GM10266 (cell line): ENCODE results near the gene STXBP3.

Experiments used
- DNase-seq: peaks from one replicate; pipeline ENCODE4 v3.0.0; 2012; ENCODE audit errors: extremely low spot score
- TF ChIP-seq, protein P1 (sequence below): IDR thresholded peaks from 2 replicates; pipeline ENCODE4 v1.5.1; 2012; ENCODE audit warnings: mild to moderate bottlenecking, low read depth; ENCODE audit not compliant: control insufficient read depth, insufficient read depth; ENCODE audit errors: missing control alignments

STXBP3 gene

DNA sequence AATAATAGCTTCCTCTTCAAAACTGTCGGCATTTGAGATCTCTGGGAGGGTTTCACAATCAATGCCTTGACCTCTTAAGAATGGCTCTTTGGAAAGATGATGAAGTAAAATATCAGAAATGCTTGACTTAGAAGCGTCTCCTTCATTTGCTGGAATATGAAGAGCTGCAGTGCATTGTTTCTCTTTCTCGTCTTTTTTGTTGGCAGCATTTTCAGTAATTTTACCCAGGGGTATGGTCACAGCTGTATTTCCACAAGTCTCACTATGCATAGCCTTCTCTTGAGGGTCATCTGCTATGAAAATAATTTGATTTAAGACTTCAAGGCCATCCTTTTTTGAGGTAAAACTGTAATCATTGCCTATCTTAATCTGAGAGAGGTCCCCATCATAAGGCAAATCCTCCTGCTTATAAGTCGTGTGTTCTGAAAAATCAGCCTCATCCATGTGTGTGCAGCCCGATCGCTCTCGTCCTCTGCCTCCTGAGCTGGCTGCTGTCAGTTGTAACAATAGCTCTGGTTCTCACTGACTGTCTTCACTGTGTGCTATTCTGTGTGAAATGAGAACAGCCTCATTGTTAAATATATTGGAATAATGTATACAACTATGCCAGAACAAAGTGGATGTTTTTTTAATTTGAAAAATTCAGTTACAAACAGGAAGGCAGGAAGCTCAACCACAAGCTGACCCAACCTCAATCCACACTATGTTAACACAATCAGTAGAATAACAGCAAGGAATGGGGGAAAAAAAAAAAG is 105.9 kb downstream of the STXBP3 start:
- DNase-seq: no peak
- TF ChIP-seq, protein P1, sequence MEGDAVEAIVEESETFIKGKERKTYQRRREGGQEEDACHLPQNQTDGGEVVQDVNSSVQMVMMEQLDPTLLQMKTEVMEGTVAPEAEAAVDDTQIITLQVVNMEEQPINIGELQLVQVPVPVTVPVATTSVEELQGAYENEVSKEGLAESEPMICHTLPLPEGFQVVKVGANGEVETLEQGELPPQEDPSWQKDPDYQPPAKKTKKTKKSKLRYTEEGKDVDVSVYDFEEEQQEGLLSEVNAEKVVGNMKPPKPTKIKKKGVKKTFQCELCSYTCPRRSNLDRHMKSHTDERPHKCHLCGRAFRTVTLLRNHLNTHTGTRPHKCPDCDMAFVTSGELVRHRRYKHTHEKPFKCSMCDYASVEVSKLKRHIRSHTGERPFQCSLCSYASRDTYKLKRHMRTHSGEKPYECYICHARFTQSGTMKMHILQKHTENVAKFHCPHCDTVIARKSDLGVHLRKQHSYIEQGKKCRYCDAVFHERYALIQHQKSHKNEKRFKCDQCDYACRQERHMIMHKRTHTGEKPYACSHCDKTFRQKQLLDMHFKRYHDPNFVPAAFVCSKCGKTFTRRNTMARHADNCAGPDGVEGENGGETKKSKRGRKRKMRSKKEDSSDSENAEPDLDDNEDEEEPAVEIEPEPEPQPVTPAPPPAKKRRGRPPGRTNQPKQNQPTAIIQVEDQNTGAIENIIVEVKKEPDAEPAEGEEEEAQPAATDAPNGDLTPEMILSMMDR: no peak

DNA sequence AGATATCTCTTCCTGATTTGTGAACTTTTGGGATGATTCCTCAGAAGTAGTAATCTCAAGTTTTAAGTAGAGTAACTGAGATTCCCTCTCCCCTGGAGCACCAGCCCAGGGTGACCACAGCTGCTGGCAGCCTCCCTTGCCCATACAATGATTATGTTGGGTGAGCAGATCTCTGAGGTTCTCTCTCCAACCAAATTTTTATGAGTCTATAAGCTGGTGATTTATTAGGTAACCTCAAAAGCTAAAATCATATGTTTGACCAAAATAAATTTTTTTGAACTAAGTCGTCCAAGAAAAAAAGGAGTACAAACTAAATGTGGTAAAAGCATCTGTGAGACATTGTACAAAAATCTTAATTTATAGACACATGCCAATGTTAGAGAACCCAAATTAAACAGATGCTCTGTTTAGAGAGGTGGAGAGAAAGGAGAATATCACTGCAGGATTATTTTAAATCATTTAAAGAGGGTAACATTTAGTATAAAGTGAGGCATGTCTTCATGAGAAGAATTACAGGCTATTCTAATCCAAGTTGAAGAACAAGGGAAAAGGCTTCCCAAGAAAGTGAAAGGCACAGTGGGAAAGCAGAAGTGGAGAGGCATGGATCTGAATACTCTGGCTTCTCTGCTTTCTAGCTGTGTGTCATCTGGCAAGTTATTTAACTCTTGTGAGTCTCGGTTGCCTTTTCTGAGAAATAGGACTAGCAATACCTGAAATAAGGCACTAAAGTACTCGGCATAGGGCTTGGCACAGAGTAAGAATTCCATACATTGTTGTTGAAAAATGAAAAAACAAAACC is 107.9 kb downstream of the STXBP3 start:
- DNase-seq: no peak
- TF ChIP-seq, protein P1: no peak

DNA sequence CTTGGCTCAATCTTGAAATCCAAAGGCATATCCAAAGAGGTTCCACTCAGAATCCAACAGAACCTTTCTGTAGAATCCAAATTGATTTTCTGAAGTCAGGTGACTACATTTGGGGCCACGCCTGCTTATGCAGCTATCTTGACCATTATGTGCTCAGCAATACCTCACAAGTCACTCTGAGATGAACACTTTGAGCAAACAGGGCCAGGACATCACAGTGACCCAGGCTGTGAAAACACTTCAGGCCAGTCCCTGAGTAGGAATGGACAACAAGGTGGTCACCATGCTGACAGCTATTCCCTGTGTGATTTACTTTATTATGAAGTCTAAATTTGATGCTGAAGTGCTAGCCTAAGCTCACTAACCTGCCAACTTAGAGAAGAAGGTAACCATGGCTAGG is 110.5 kb downstream of the STXBP3 start, which contains the start of gene AKNAD1:
Gene AKNAD1 (minus strand): TSS at position 101 of the 400 bp plus-strand sequence. CDS start 4,430 bp downstream, outside the sequence.
- no peak for DNase-seq
- TF ChIP-seq, protein P1: no peak

DNA sequence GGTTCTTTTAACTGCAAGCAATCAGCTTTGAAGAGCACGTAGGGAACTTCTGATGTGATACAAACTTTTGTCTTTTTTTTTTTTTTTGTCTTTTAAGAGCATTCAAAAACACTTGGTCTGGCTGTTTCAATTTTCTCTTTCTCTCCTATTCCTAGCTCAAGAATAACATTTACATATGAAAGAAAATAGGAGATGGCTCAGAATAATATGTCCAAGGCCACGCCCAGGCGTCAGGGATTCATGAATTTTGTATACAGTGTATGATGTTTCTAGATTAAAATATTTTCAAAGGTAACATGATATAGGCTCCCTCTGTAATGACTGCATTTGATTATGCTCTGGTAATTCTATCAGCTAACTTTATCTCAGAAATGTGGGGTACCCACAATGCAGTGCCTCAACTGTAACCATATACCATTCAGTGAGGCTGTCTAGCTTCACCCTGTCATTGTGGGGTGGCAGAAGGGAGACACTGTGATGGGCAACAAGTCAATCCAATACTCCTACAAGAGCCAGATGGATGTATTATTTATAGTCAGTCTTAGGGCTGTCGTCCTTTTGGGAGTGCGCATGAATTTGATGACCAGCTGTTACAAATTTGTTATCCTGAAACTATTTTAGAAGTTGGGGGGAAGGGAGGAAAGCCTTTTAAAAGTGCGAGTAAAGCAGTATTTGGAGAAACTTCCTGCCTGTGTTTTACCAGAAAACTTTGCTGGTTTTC is 111.9 kb downstream of the STXBP3 start:
- TF ChIP-seq, protein P1: no peak
- no peak for DNase-seq
